ENCODE data around the gene CNP. TPM values are rescaled to one million over a fixed set of nuclear protein-coding genes. Genes with fewer than 3 reads are reported as not detected.
A peak's percentile ranks its signal among the peaks of the same experiment; 100 is the strongest.

The CNP gene
- total and polyA plus RNA-seq, 10 of the 15 experiments (the other 5 are each of a cell fraction or from before 2014, with no cell fraction given), result 1.8 to 60.7 (median 31.4) TPM

DNA sequence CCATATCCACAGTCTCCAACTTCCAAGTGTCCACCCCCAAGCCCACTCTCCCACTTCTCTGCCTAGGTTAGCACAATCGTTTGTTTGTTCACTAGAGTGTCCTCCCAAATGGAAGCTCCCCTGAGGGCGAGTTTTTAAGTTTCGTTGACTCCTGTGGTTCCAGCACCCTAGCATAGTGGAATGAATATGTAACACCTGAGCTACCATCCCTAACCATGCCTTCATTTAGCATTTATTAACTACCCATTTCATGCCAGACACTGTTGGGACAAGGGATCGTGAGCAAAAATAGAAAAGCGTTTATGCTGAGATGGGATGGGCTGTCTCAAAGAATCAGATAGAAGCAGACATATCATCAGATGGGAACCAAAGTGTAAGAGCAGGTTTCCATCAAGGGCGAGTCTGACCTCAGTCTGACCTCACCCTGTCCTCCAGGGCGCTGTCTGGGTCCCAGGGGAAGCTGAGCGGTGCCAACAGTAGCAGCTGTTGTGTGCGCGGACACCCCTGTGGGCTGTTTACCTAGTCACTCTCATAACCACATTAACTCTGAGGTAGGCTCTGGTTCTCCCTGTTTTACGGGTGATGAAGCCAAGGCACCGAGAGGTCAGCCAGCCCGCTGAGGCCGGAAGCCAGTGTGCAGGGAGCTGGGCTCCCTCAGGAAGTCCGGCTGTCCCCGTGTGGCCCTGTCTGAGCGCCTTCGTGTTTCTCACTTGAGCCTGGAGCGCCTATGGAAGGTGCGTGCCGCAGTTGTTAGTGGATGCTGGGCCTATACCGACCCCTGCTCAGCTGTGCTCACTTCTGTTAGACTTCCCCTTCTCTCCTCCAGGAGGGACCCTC lies 6.2 kb downstream of the CNP start (continued):
- TF ChIP-seq CREB1 (IDR thresholded peaks at IDR 0.05; ENCODE audit: low read depth) (no peak; the same call in 1 of the 2 replicates), PML (IDR thresholded peaks at IDR 0.05; ENCODE audit: low read length) (no peak), YBX1 (IDR thresholded peaks at IDR 0.05) (no peak), POLR2A (IDR thresholded peaks at IDR 0.05; ENCODE audit: low read depth, low read length) (peak; percentile 49; the same call in 1 of the 2 replicates), PAX8 (IDR thresholded peaks at IDR 0.05) (no peak), CBX5 (IDR thresholded peaks at IDR 0.05; ENCODE audit: low read depth) (no peak), SIN3A (IDR thresholded peaks at IDR 0.05; ENCODE audit: low read depth, low read length) (no peak), SMC3 (IDR thresholded peaks at IDR 0.05; ENCODE audit: borderline replicate concordance, low read length) (0 out of 2 replicates have a peak, but pooled peaks have one; percentile 7), RUNX3 (IDR thresholded peaks at IDR 0.05; ENCODE audit: low read length) (peak; percentile 61; the same call in 1 of the 2 replicates), ZNF24 (IDR thresholded peaks at IDR 0.05) (no peak), NR2C2 (IDR thresholded peaks at IDR 0.05; ENCODE audit: borderline replicate concordance, control insufficient read depth, insufficient read length, low read depth) (no peak), HCFC1 (IDR thresholded peaks at IDR 0.05; ENCODE audit: low read length) (no peak), FOXM1 (IDR thresholded peaks at IDR 0.05; ENCODE audit: low read depth, low read length) (no peak), MYC (IDR thresholded peaks at IDR 0.05; ENCODE audit: insufficient read depth, insufficient read length, insufficient replicate concordance, low read length, severe bottlenecking) (no peak), NFYA (IDR thresholded peaks at IDR 0.05; ENCODE audit: borderline replicate concordance, low read depth, low read length) (no peak), RAD21 (IDR thresholded peaks at IDR 0.05; ENCODE audit: insufficient read depth, low read depth, low read length) (no peak)
- TF ChIP-seq, protein P1, sequence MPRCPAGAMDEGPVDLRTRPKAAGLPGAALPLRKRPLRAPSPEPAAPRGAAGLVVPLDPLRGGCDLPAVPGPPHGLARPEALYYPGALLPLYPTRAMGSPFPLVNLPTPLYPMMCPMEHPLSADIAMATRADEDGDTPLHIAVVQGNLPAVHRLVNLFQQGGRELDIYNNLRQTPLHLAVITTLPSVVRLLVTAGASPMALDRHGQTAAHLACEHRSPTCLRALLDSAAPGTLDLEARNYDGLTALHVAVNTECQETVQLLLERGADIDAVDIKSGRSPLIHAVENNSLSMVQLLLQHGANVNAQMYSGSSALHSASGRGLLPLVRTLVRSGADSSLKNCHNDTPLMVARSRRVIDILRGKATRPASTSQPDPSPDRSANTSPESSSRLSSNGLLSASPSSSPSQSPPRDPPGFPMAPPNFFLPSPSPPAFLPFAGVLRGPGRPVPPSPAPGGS (IDR thresholded peaks at IDR 0.05; ENCODE audit: borderline replicate concordance, insufficient read depth, low read depth, low read length, poor library complexity, severe bottlenecking), result peak; percentile 55
- TF ChIP-seq, protein P2, sequence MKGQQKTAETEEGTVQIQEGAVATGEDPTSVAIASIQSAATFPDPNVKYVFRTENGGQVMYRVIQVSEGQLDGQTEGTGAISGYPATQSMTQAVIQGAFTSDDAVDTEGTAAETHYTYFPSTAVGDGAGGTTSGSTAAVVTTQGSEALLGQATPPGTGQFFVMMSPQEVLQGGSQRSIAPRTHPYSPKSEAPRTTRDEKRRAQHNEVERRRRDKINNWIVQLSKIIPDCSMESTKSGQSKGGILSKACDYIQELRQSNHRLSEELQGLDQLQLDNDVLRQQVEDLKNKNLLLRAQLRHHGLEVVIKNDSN (IDR thresholded peaks at IDR 0.05; ENCODE audit: borderline replicate concordance, extremely low read length, insufficient read depth, low read depth, low read length), result no peak
- TF ChIP-seq, protein P3, sequence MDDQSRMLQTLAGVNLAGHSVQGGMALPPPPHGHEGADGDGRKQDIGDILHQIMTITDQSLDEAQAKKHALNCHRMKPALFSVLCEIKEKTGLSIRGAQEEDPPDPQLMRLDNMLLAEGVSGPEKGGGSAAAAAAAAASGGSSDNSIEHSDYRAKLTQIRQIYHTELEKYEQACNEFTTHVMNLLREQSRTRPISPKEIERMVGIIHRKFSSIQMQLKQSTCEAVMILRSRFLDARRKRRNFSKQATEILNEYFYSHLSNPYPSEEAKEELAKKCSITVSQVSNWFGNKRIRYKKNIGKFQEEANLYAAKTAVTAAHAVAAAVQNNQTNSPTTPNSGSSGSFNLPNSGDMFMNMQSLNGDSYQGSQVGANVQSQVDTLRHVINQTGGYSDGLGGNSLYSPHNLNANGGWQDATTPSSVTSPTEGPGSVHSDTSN (IDR thresholded peaks at IDR 0.05; ENCODE audit: insufficient replicate concordance, low read depth, low read length), result no peak
- TF ChIP-seq, protein P4, sequence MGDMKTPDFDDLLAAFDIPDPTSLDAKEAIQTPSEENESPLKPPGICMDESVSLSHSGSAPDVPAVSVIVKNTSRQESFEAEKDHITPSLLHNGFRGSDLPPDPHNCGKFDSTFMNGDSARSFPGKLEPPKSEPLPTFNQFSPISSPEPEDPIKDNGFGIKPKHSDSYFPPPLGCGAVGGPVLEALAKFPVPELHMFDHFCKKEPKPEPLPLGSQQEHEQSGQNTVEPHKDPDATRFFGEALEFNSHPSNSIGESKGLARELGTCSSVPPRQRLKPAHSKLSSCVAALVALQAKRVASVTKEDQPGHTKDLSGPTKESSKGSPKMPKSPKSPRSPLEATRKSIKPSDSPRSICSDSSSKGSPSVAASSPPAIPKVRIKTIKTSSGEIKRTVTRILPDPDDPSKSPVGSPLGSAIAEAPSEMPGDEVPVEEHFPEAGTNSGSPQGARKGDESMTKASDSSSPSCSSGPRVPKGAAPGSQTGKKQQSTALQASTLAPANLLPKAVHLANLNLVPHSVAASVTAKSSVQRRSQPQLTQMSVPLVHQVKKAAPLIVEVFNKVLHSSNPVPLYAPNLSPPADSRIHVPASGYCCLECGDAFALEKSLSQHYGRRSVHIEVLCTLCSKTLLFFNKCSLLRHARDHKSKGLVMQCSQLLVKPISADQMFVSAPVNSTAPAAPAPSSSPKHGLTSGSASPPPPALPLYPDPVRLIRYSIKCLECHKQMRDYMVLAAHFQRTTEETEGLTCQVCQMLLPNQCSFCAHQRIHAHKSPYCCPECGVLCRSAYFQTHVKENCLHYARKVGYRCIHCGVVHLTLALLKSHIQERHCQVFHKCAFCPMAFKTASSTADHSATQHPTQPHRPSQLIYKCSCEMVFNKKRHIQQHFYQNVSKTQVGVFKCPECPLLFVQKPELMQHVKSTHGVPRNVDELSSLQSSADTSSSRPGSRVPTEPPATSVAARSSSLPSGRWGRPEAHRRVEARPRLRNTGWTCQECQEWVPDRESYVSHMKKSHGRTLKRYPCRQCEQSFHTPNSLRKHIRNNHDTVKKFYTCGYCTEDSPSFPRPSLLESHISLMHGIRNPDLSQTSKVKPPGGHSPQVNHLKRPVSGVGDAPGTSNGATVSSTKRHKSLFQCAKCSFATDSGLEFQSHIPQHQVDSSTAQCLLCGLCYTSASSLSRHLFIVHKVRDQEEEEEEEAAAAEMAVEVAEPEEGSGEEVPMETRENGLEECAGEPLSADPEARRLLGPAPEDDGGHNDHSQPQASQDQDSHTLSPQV (IDR thresholded peaks at IDR 0.05), result no peak
- TF ChIP-seq, protein P5, sequence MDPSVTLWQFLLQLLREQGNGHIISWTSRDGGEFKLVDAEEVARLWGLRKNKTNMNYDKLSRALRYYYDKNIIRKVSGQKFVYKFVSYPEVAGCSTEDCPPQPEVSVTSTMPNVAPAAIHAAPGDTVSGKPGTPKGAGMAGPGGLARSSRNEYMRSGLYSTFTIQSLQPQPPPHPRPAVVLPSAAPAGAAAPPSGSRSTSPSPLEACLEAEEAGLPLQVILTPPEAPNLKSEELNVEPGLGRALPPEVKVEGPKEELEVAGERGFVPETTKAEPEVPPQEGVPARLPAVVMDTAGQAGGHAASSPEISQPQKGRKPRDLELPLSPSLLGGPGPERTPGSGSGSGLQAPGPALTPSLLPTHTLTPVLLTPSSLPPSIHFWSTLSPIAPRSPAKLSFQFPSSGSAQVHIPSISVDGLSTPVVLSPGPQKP (IDR thresholded peaks at IDR 0.05; ENCODE audit: low read depth, low read length), result no peak
